ENCODE results near the gene TTN. TPM values are rescaled to one million over a fixed set of nuclear protein-coding genes. Genes with fewer than 3 reads are reported as not detected.

Gene TTN
- total and polyA plus RNA-seq, 2 of the 8 experiments (the other 6 are each of a cell fraction or from before 2014, with no cell fraction given): 0.30 to 9.7 TPM

DNA sequence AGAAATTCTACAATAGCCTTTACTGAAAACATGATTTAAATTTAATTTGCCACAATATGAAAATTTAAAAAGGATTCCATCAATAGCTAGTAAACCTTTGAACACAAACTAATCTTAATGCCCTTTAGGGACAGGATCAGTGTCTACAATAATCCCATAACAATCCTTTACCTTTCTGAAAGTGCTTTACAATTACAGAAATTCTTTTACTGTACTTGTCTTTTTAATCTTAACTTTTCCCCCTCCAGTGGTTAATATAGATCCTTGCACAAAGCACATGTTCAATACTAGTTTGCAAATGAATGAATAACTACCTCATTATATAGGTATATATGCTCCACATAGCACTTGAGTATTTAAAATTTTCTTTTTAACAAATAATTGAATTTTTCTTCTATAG, 204.3 kb downstream of the TTN start:
- no peaks in the 10 kb centered on the region for H3K4me1 ChIP-seq (replicated peaks in 1 of 4; ENCODE audit: control insufficient read depth in 3 of 4, insufficient read depth in 4 of 4, low read length in 3 of 4)

More for the DNA sequence above, 204.3 kb downstream of the TTN start:
- Histone ChIP-seq H4K5ac (ENCODE audit: insufficient read length, low read depth, low read length) (no peak overlapping the region), H3K36me3 (ENCODE audit: control insufficient read depth in 2 of 4, insufficient read depth in 4 of 4, low read length in 3 of 4) (peaks cover 0 to 8% (median 5%) of the 10 kb centered on the region in 4 experiments; a peak in 5 of 8 replicates), H3K27ac (ENCODE audit: low read depth, low read length) (no peak overlapping the region), H3K9ac (replicated peaks in 1 of 4; ENCODE audit: extremely low read depth in 1 of 4, low read depth in 3 of 4, low read length in 3 of 4) (no peak overlapping the region), H3K4ac (replicated peaks; ENCODE audit: insufficient read length, low read depth, low read length) (no peak overlapping the region), H4K20me1 (replicated peaks in 1 of 2; ENCODE audit: control insufficient read depth in 1 of 2, insufficient read depth in 2 of 2, low read length in 2 of 2) (no peaks in the 10 kb centered on the region), H3K79me1 (ENCODE audit: low read depth, low read length) (no peaks in the 10 kb centered on the region), H2BK12ac (ENCODE audit: low read depth, low read length) (no peak overlapping the region), H3K56ac (replicated peaks; ENCODE audit: insufficient read length, low read depth, low read length) (no peak overlapping the region), H2AK5ac (ENCODE audit: low read depth, low read length) (no peak overlapping the region), H3K23ac (ENCODE audit: insufficient read length) (no peak overlapping the region), H3K23me2 (ENCODE audit: low read depth, low read length) (no peaks in the 10 kb centered on the region), H4K91ac (replicated peaks; ENCODE audit: insufficient read length, low read length) (no peak overlapping the region), H3K14ac (ENCODE audit: insufficient read length) (no peak overlapping the region), H4K8ac (ENCODE audit: extremely low read depth, insufficient read depth, low read length) (no peak overlapping the region), H3K4me3 (ENCODE audit: extremely low read depth in 1 of 4, insufficient read depth in 2 of 4, low read depth in 3 of 4, low read length in 4 of 4) (no peak overlapping the region), H2BK15ac (ENCODE audit: low read length) (no peak overlapping the region), H3K4me2 (ENCODE audit: insufficient read depth in 1 of 2, low read depth in 2 of 2, low read length in 2 of 2) (no peak overlapping the region), H3K79me2 (ENCODE audit: control insufficient read depth in 1 of 2, insufficient read depth in 2 of 2, low read length in 2 of 2) (no peaks in the 10 kb centered on the region), H3K18ac (ENCODE audit: extremely low read depth, low read length) (no peak overlapping the region), H2BK120ac (replicated peaks; ENCODE audit: low read depth, low read length) (no peak overlapping the region), H2BK5ac (ENCODE audit: low read depth, low read length) (no peak overlapping the region), H2AFZ (ENCODE audit: low read length) (no peak overlapping the region), H2BK20ac (ENCODE audit: low read length) (no peak overlapping the region), H3K27me3 (replicated peaks in 1 of 4; ENCODE audit: control insufficient read depth in 3 of 4, extremely low read depth in 1 of 4, insufficient read depth in 3 of 4, low read length in 3 of 4) (no peaks in the 10 kb centered on the region), H3K9me3 (ENCODE audit: insufficient read depth in 2 of 2, low read depth in 1 of 2, low read length in 1 of 2) (no peaks in the 10 kb centered on the region)
- ChIA-PET CTCF (ENCODE audit: partially characterized antibody) (interaction anchor here (1.1 kb wide), 1 partner anchor 80 kb away, joined by 3 read pairs; no protein-coding TSS in a partner anchor), POLR2A (ENCODE audit: partially characterized antibody) (no interaction called here)
- FAIRE-seq: no peak
- DNase-seq (ENCODE audit: low read depth in 1 of 2, low spot score in 2 of 2): no peak
- TF ChIP-seq CBX5 (IDR thresholded peaks at IDR 0.05; ENCODE audit: low read depth, low read length) (no peak), BRCA1 (IDR thresholded peaks at IDR 0.05; ENCODE audit: low read depth, low read length) (no peak)
- TF ChIP-seq, protein P1, sequence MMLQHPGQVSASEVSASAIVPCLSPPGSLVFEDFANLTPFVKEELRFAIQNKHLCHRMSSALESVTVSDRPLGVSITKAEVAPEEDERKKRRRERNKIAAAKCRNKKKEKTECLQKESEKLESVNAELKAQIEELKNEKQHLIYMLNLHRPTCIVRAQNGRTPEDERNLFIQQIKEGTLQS (IDR thresholded peaks at IDR 0.05; ENCODE audit: insufficient read depth, low read depth, low read length): no peak

Measured in H1 (cell line).